ENCODE results near the gene ZNF774. TPM values are rescaled to one million over a fixed set of nuclear protein-coding genes. Genes with fewer than 3 reads are reported as not detected.

Gene ZNF774
- total and polyA plus RNA-seq, 2 of the 8 experiments (the other 6 are each of a cell fraction or from before 2014, with no cell fraction given), result 0.82 to 2.6 TPM

DNA sequence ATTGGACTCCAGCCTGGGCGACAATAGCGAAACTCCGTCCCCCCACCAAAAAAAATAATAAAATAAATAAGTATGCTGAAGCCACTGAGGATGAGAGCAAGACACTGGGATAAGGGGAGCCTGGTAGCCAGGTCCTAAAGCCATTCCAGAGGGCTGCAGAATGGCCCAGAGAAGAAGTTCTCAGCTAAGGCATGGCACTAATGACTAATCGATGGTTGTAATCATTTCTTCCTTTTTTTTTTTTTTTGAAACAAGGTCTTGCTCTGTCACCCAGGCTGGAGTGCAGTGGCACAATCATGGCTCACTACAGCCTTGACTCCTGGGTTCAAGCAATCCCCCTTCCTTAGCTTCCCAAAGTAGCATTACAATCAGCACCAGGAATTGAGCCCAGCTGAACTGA is 25.6 kb upstream of the ZNF774 start (continued):
- TF ChIP-seq, protein P1, sequence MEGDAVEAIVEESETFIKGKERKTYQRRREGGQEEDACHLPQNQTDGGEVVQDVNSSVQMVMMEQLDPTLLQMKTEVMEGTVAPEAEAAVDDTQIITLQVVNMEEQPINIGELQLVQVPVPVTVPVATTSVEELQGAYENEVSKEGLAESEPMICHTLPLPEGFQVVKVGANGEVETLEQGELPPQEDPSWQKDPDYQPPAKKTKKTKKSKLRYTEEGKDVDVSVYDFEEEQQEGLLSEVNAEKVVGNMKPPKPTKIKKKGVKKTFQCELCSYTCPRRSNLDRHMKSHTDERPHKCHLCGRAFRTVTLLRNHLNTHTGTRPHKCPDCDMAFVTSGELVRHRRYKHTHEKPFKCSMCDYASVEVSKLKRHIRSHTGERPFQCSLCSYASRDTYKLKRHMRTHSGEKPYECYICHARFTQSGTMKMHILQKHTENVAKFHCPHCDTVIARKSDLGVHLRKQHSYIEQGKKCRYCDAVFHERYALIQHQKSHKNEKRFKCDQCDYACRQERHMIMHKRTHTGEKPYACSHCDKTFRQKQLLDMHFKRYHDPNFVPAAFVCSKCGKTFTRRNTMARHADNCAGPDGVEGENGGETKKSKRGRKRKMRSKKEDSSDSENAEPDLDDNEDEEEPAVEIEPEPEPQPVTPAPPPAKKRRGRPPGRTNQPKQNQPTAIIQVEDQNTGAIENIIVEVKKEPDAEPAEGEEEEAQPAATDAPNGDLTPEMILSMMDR (IDR thresholded peaks at IDR 0.05; ENCODE audit: control extremely low read depth in 1 of 3, insufficient read depth in 1 of 3, low read depth in 1 of 3, low read length in 3 of 3), result no peak

All from H1 (cell line).